KMS-11 (cell line): ENCODE measurements around the gene RASGRF2.

Experiments
- H2AFZ ChIP-seq: fragments of 200-600 bp; sonication (generic); 2 replicates; pipeline ENCODE4 v1.6.1; 2016; ENCODE audit warnings: antibody characterized with exemption, mixed run types, low read depth
- H3K27ac ChIP-seq: fragments of 200-600 bp; sonication (generic); 2 replicates; pipeline ENCODE4 v1.6.1; 2016; ENCODE audit warnings: mild to moderate bottlenecking, mixed run types
- H3K27me3 ChIP-seq: fragments of 200-600 bp; sonication (generic); 2 replicates; pipeline ENCODE4 v1.6.1; 2017; ENCODE audit warnings: mild to moderate bottlenecking, low read depth, mixed run types, moderate library complexity; ENCODE audit not compliant: insufficient read depth
- H3K36me3 ChIP-seq: fragments of 200-600 bp; sonication (generic); 2 replicates; pipeline ENCODE4 v1.6.1; 2017; ENCODE audit warnings: mild to moderate bottlenecking, mixed run types; ENCODE audit not compliant: insufficient read depth
- H3K4me1 ChIP-seq: fragments of 200-600 bp; sonication (generic); 2 replicates; pipeline ENCODE4 v1.6.1; 2016; ENCODE audit warnings: mild to moderate bottlenecking, low read depth, mixed run types; ENCODE audit not compliant: poor library complexity, severe bottlenecking
- H3K4me2 ChIP-seq: fragments of 200-600 bp; sonication (generic); 2 replicates; pipeline ENCODE4 v1.7.0; 2016; ENCODE audit warnings: mild to moderate bottlenecking, mixed run types
- H3K4me3 ChIP-seq: fragments of 200-600 bp; sonication (generic); IDR thresholded peaks from 2 replicates; pipeline ENCODE4 v1.6.1; 2017; ENCODE audit warnings: low read depth, low read length, mixed read lengths; ENCODE audit not compliant: insufficient read depth
- H3K79me2 ChIP-seq: fragments of 200-600 bp; sonication (generic); 2 replicates; pipeline ENCODE4 v1.6.1; 2016; ENCODE audit warnings: low read depth, mixed run types; ENCODE audit not compliant: insufficient read depth
- H3K9ac ChIP-seq: fragments of 200-600 bp; sonication (generic); 2 replicates; pipeline ENCODE4 v1.6.1; 2016; ENCODE audit warnings: mild to moderate bottlenecking, mixed run types
- H4K20me1 ChIP-seq: fragments of 200-600 bp; sonication (generic); 2 replicates; pipeline ENCODE4 v1.6.1; 2016; ENCODE audit warnings: mild to moderate bottlenecking, mixed run types; ENCODE audit not compliant: insufficient read depth
- TF ChIP-seq, protein P1 (sequence below): fragments of 200-600 bp; sonication (generic); conservative IDR thresholded peaks from 2 replicates; pipeline ENCODE4 v1.6.1; 2017; ENCODE audit warnings: low read depth, mild to moderate bottlenecking, antibody characterized with exemption, low read length, moderate library complexity, mixed read lengths

The RASGRF2 gene

GRCh38 chr5:81136557-81136956 lies 176.4 kb downstream of the RASGRF2 start:
- H3K79me2 ChIP-seq: no peaks in the 10 kb centered on the region
- H3K36me3 ChIP-seq: no peaks in the 10 kb centered on the region
- no peak overlapping the region for H3K4me3 ChIP-seq
- H2AFZ ChIP-seq: no peak overlapping the region
- H3K27ac ChIP-seq: no peak overlapping the region
- no peaks in the 10 kb centered on the region for H3K4me1 ChIP-seq
- no peak overlapping the region for H3K4me2 ChIP-seq
- no peak overlapping the region for H3K9ac ChIP-seq
- TF ChIP-seq, protein P1, sequence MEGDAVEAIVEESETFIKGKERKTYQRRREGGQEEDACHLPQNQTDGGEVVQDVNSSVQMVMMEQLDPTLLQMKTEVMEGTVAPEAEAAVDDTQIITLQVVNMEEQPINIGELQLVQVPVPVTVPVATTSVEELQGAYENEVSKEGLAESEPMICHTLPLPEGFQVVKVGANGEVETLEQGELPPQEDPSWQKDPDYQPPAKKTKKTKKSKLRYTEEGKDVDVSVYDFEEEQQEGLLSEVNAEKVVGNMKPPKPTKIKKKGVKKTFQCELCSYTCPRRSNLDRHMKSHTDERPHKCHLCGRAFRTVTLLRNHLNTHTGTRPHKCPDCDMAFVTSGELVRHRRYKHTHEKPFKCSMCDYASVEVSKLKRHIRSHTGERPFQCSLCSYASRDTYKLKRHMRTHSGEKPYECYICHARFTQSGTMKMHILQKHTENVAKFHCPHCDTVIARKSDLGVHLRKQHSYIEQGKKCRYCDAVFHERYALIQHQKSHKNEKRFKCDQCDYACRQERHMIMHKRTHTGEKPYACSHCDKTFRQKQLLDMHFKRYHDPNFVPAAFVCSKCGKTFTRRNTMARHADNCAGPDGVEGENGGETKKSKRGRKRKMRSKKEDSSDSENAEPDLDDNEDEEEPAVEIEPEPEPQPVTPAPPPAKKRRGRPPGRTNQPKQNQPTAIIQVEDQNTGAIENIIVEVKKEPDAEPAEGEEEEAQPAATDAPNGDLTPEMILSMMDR: no peak
- H3K27me3 ChIP-seq: no peaks in the 10 kb centered on the region
- H4K20me1 ChIP-seq: no peaks in the 10 kb centered on the region

GRCh38 chr5:81137833-81138232 lies 177.7 kb downstream of the RASGRF2 start:
- Histone ChIP-seq H3K4me1 (no peaks in the 10 kb centered on the region), H2AFZ (no peak overlapping the region)

DNA sequence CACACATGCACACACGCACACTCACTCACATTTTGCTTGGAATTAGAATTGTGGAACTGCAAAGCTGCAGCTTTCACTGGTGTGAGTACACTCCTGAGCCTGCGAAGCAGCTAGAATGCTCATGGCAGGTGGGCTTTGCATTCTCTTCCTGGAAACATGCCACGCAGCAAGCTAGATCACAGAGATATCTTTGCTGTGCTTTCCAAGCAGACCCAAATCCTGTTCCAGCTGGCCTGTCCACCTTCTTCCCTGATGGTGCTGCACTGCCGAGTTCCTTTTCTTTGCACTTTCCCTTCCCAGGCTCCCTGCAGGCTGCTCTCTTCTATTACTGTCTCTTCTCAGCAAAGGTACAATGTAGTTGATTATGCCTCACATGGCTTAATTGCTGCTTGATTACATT lies 180.3 kb downstream of the RASGRF2 start:
- H3K4me3 ChIP-seq: no peak overlapping the region
- H3K4me2 ChIP-seq: no peak overlapping the region
- H3K27me3 ChIP-seq: no peaks in the 10 kb centered on the region
- H3K36me3 ChIP-seq: no peaks in the 10 kb centered on the region
- no peaks in the 10 kb centered on the region for H4K20me1 ChIP-seq
- TF ChIP-seq, protein P1: no peak
- no peak overlapping the region for H3K9ac ChIP-seq
- H3K27ac ChIP-seq: no peak overlapping the region
- H3K4me1 ChIP-seq: no peaks in the 10 kb centered on the region
- no peak overlapping the region for H2AFZ ChIP-seq
- H3K79me2 ChIP-seq: no peaks in the 10 kb centered on the region

More at GRCh38 chr5:81137833-81138232, 177.7 kb downstream of the RASGRF2 start:
- Histone ChIP-seq H4K20me1 (no peaks in the 10 kb centered on the region), H3K27ac (no peak overlapping the region), H3K79me2 (no peaks in the 10 kb centered on the region), H3K36me3 (no peaks in the 10 kb centered on the region), H3K4me2 (no peak overlapping the region), H3K4me3 (no peak overlapping the region), H3K27me3 (no peaks in the 10 kb centered on the region), H3K9ac (no peak overlapping the region)
- TF ChIP-seq, protein P1: no peak

GRCh38 chr5:81140943-81141342 lies 180.8 kb downstream of the RASGRF2 start:
- no peak overlapping the region for H3K4me3 ChIP-seq
- no peaks in the 10 kb centered on the region for H3K79me2 ChIP-seq
- TF ChIP-seq, protein P1: no peak

More at GRCh38 chr5:81140943-81141342, 180.8 kb downstream of the RASGRF2 start:
- no peak overlapping the region for H3K27ac ChIP-seq
- H3K36me3 ChIP-seq: no peaks in the 10 kb centered on the region
- H3K4me2 ChIP-seq: no peak overlapping the region
- no peaks in the 10 kb centered on the region for H3K4me1 ChIP-seq
- no peaks in the 10 kb centered on the region for H3K27me3 ChIP-seq
- no peak overlapping the region for H3K9ac ChIP-seq
- H4K20me1 ChIP-seq: no peaks in the 10 kb centered on the region
- no peak overlapping the region for H2AFZ ChIP-seq
